ENCODE measurements around the gene PLCL1. TPM values are rescaled to one million over a fixed set of nuclear protein-coding genes. Genes with fewer than 3 reads are reported as not detected.

Gene PLCL1
- total RNA-seq, 2 donors from 2014 or later: 2.0 to 2.9 TPM

DNA sequence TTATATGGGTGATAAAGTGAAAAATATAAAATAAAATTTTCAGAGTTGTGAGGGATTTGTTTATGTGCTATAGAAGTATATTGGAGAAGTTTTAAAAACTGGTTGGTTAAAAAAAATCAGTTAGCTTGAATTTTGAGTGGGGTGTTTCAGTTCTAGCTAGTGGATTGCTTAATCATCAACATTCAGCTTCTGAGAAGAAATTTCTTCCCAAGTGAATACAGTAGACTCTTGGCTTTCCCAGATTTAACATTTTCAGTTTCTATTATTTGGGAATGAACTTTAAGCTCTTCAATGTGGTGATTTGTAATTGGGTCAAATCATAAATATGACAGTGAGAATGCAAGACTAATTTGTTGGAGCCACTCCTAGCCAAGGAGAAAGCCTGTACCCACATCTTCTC lies 120.8 kb downstream of the PLCL1 start:
- TF ChIP-seq, protein P1, sequence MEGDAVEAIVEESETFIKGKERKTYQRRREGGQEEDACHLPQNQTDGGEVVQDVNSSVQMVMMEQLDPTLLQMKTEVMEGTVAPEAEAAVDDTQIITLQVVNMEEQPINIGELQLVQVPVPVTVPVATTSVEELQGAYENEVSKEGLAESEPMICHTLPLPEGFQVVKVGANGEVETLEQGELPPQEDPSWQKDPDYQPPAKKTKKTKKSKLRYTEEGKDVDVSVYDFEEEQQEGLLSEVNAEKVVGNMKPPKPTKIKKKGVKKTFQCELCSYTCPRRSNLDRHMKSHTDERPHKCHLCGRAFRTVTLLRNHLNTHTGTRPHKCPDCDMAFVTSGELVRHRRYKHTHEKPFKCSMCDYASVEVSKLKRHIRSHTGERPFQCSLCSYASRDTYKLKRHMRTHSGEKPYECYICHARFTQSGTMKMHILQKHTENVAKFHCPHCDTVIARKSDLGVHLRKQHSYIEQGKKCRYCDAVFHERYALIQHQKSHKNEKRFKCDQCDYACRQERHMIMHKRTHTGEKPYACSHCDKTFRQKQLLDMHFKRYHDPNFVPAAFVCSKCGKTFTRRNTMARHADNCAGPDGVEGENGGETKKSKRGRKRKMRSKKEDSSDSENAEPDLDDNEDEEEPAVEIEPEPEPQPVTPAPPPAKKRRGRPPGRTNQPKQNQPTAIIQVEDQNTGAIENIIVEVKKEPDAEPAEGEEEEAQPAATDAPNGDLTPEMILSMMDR (IDR thresholded peaks at IDR 0.05): no peak
- no peak for TF ChIP-seq POLR2A (IDR thresholded peaks at IDR 0.05)
- no peaks in the 10 kb centered on the region for H3K27me3 ChIP-seq
- H3K4me1 ChIP-seq: no peaks in the 10 kb centered on the region
- ATAC-seq (no peak), DNase-seq (no peak)
- no peak overlapping the region for H3K27ac ChIP-seq
- no peak overlapping the region for H3K4me3 ChIP-seq
- intact Hi-C loops (cut with DNase I): no loop called here
- H3K36me3 ChIP-seq (replicated peaks in 1 of 2; ENCODE audit: insufficient read depth in 1 of 2, low read depth in 2 of 2): no peaks in the 10 kb centered on the region
- H3K9me3 ChIP-seq: no peaks in the 10 kb centered on the region

DNA sequence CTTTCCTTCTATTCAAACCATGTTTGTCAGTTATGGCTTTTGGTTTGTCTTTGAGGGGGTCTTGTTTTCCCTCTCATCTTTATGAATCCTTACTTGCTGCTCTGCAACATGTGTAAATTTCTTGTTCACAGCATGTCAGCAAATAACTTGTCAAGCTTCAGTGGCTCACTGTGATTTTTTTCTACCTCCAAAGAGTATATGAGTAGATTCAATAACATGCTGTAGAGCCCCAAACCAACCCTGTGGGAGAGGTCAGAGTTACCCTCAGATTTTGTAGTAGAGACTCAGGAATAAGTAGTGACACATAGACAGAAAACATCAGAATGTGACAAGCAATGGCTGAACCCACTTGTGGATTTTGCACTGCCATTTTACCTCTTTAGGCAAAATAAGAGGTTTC lies 121.6 kb downstream of the PLCL1 start:
- Histone ChIP-seq H3K4me3 (no peak overlapping the region), H3K9me3 (no peaks in the 10 kb centered on the region), H3K4me1 (no peaks in the 10 kb centered on the region), H3K27ac (no peak overlapping the region), H3K36me3 (replicated peaks in 1 of 2; ENCODE audit: insufficient read depth in 1 of 2, low read depth in 2 of 2) (no peaks in the 10 kb centered on the region), H3K27me3 (no peaks in the 10 kb centered on the region)
- intact Hi-C loops (cut with DNase I): no loop called here
- ATAC-seq (no peak), DNase-seq (no peak)
- TF ChIP-seq, protein P1 (IDR thresholded peaks at IDR 0.05): no peak
- TF ChIP-seq POLR2A (IDR thresholded peaks at IDR 0.05): no peak

DNA sequence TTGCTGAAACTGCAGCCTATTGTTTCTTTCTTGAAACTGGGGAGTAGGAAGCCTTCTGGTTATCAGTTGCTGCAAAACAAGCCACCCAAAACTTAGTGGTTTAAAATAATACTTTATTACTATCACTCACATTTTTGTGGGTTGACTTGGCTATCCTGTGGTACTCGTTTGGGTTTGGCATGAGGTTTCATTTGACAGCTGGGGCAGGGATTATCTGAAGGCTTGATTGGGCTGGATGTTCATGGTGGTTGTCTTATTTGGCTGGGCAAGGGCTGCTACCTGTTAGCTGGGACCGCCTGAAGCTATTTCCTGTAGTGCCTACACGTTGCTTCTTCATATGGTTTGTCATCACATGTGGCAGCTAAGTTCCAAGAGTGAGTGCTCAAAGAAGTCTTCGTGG lies 122.3 kb downstream of the PLCL1 start:
- ATAC-seq: no peak
- no peak for TF ChIP-seq POLR2A (IDR thresholded peaks at IDR 0.05)
- TF ChIP-seq, protein P1 (IDR thresholded peaks at IDR 0.05): no peak
- WGBS, 2 donors: 65 to 71% methylated on average over 4 of the region's 4 CpGs
- intact Hi-C loops (cut with DNase I): no loop called here
- Histone ChIP-seq H3K4me3 (no peak overlapping the region), H3K27me3 (no peaks in the 10 kb centered on the region), H3K4me1 (no peaks in the 10 kb centered on the region), H3K36me3 (replicated peaks in 1 of 2; ENCODE audit: insufficient read depth in 1 of 2, low read depth in 2 of 2) (no peaks in the 10 kb centered on the region), H3K9me3 (no peaks in the 10 kb centered on the region), H3K27ac (no peak overlapping the region)
- DNase-seq: no peak

DNA sequence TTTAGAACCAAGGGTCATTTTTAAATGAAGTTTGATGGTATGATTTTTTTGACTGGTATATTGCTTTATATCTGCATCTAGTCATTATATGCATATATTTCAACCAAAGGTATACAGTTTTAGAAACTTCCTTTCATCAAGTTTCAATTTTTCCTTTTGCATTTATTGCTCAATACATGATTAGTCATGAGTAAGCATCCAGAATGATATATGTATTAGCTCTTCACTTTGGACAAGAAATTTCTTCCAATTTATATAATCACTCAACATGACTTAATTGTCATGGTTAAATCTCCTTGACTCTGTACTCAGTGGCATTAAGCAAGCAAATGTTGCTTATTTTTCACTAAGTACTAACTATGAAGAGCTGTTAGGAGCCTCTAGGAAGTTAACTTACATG lies 123.6 kb downstream of the PLCL1 start:
- H3K36me3 ChIP-seq (replicated peaks in 1 of 2; ENCODE audit: insufficient read depth in 1 of 2, low read depth in 2 of 2): no peaks in the 10 kb centered on the region
- no peak overlapping the region for H3K4me3 ChIP-seq
- ATAC-seq (no peak), DNase-seq (no peak)
- no peak overlapping the region for H3K27ac ChIP-seq
- no peaks in the 10 kb centered on the region for H3K27me3 ChIP-seq
- no peaks in the 10 kb centered on the region for H3K9me3 ChIP-seq
- intact Hi-C loops (cut with DNase I): no loop called here
- TF ChIP-seq POLR2A (IDR thresholded peaks at IDR 0.05): no peak
- TF ChIP-seq, protein P1 (IDR thresholded peaks at IDR 0.05): no peak
- H3K4me1 ChIP-seq: no peaks in the 10 kb centered on the region

DNA sequence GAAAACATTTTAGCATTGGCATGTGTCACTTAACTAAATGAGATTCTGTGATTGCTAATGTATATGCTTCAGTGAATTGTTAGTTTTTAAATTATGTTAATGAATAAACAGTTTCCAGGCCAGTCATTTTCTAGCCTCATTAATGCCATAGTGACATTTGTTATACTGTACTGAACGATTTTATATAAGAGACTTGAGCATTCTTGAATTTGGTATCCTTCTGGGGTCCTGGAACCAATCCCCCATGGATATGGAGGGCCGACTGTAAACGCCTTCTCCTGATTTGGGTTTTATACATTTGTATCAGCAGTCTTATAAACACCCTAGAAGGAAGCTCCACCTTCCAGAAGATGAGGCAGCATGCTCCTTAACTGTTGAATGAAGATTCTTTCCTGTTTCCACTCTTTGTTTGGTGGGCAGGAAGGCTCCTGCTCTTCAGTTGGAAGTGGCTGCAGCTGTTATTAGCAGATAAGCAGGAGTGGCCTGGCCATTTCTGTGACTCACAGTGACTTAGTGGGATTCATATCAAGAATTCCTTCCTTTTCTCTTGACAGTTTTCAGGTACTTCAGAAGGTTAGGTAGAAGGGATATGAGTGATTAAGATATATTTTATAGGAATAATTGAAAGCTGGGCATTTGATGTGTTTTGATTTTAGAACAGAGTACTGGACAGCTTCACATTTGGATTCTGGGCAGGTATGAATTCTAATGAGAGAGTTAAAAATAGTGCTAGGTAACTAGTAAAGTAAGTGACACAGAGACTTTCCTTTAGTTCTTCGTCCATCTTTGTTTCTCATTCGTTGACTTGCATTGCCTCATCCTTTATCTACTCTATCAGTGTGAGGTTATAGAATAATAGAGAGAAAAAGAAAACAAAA lies 124.9 kb downstream of the PLCL1 start:
- Histone ChIP-seq H3K4me3 (no peak overlapping the region), H3K4me1 (no peaks in the 10 kb centered on the region), H3K27me3 (no peaks in the 10 kb centered on the region), H3K9me3 (no peaks in the 10 kb centered on the region), H3K27ac (no peak overlapping the region), H3K36me3 (replicated peaks in 1 of 2; ENCODE audit: insufficient read depth in 1 of 2, low read depth in 2 of 2) (no peaks in the 10 kb centered on the region)
- no peak for DNase-seq
- no peak for ATAC-seq
- intact Hi-C loops (cut with DNase I): no loop called here
- TF ChIP-seq, protein P1 (IDR thresholded peaks at IDR 0.05): no peak
- no peak for TF ChIP-seq POLR2A (IDR thresholded peaks at IDR 0.05)
- 74 to 75% methylated on average over 5 of the region's 5 CpGs for WGBS, 2 donors
